NCI-H2171 treated with DMSO at 0.1 percent for 48 hours (cell line): ENCODE data around the gene CDKAL1.
"Not testable (repeated sequence)": the region's sequence is repeated elsewhere in the genome, so short reads cannot be mapped to it uniquely, and the experiment has no call there.

Source experiments
- DNase-seq: peaks from one replicate; lab custom pipeline; 2025; lab: John Stamatoyannopoulos, UW

The CDKAL1 gene

GRCh38 chr6:21079468-21080048, 545.3 kb downstream of the CDKAL1 start:
- no peak for DNase-seq

- no peak for DNase-seq
Measured at GRCh38 chr6:21080221-21080620, 546.0 kb downstream of the CDKAL1 start.

GRCh38 chr6:21082091-21082490, 547.8 kb downstream of the CDKAL1 start:
- no peak for DNase-seq

GRCh38 chr6:21083708-21084107, 549.5 kb downstream of the CDKAL1 start:
- no peak for DNase-seq

- no peak for DNase-seq
Measured at GRCh38 chr6:21084656-21085055, 550.4 kb downstream of the CDKAL1 start.

- DNase-seq = no peak
Measured at GRCh38 chr6:21085211-21085610, 551.0 kb downstream of the CDKAL1 start.

GRCh38 chr6:21085643-21086042, 551.4 kb downstream of the CDKAL1 start:
- no peak for DNase-seq

GRCh38 chr6:21087188-21087587, 552.9 kb downstream of the CDKAL1 start:
- no peak for DNase-seq

GRCh38 chr6:21091411-21091810, 557.2 kb downstream of the CDKAL1 start:
- no peak for DNase-seq

- not testable (repeated sequence) for DNase-seq
Measured at GRCh38 chr6:21092231-21092772, 558.0 kb downstream of the CDKAL1 start.

- DNase-seq = no peak
Measured at GRCh38 chr6:21095462-21095861, 561.2 kb downstream of the CDKAL1 start.

GRCh38 chr6:21098134-21098533, 563.9 kb downstream of the CDKAL1 start:
- DNase-seq = no peak

GRCh38 chr6:21098744-21099143, 564.5 kb downstream of the CDKAL1 start:
- DNase-seq = peak; percentile 15

- no peak for DNase-seq
Measured at GRCh38 chr6:21099338-21100314, 565.4 kb downstream of the CDKAL1 start.

GRCh38 chr6:21100991-21101390, 566.7 kb downstream of the CDKAL1 start:
- DNase-seq = no peak

- no peak for DNase-seq
Measured at GRCh38 chr6:21101694-21102093, 567.4 kb downstream of the CDKAL1 start.

GRCh38 chr6:21102201-21102600, 567.9 kb downstream of the CDKAL1 start:
- DNase-seq = no peak

- DNase-seq = no peak
Measured at GRCh38 chr6:21102624-21103023, 568.4 kb downstream of the CDKAL1 start.

GRCh38 chr6:21103626-21104224, 569.5 kb downstream of the CDKAL1 start:
- DNase-seq = no peak

- DNase-seq = no peak
Measured at GRCh38 chr6:21104288-21104687, 570.0 kb downstream of the CDKAL1 start.

- DNase-seq = no peak
Measured at GRCh38 chr6:21107796-21108195, 573.5 kb downstream of the CDKAL1 start.

GRCh38 chr6:21109391-21110178, 575.3 kb downstream of the CDKAL1 start:
- DNase-seq = no peak
